SK-N-SH (cell line): ENCODE data around the gene HDAC4. TPM values are rescaled to one million over a fixed set of nuclear protein-coding genes. Genes with fewer than 3 reads are reported as not detected.

ENCODE experiments used
- CTCF ChIA-PET: fragments of 300-600, 350-600 bp; formaldehyde crosslinking; extraction: SDS; loops from one replicate; lab custom pipeline; 2021; lab: Yijun Ruan, JAX
- POLR2A ChIA-PET: fragments of 350-600 bp; sonication (Branson Sonifier 250); formaldehyde crosslinking; extraction: SDS; loops from one replicate; lab custom pipeline; 2020; ENCODE audit warnings: antibody characterized with exemption, inconsistent platforms; lab: Yijun Ruan, JAX
- DNase-seq: peaks from one replicate; pipeline ENCODE4 v3.0.0; 2012
- H2AFZ ChIP-seq: fragments of 200-600 bp; sonication (generic); 2 replicates; pipeline ENCODE4 v1.8.1; 2016; ENCODE audit warnings: antibody characterized with exemption, mild to moderate bottlenecking, low read depth
- H3F3A ChIP-seq: fragments of 200-600 bp; sonication (generic); replicated peaks from 2 replicates; pipeline ENCODE3; 2016; ENCODE audit warnings: antibody characterized with exemption, mild to moderate bottlenecking; ENCODE audit not compliant: insufficient read depth
- H3K27ac ChIP-seq, 2 experiments: fragments of 200-500 bp in 1 of 2; fragments of 200-600 bp in 1 of 2; sonication (Bioruptor generic) in 1 of 2; sonication (generic), shearing (Covaris generic) in 1 of 2; 2 replicates each; pipeline versions ENCODE4 v1.5.1 to v1.6.1; 2014 to 2016; ENCODE audit warnings: low read depth in 2 of 2, inconsistent platforms in 1 of 2, low read length in 1 of 2, mild to moderate bottlenecking in 1 of 2, mixed read lengths in 1 of 2
- H3K27me3 ChIP-seq: fragments of 200-600 bp; sonication (generic), shearing (Covaris generic); 2 replicates; pipeline ENCODE4 v1.6.1; 2016; ENCODE audit warnings: mixed run types; ENCODE audit not compliant: insufficient read depth
- H3K36me3 ChIP-seq, 2 experiments: fragments of 200-500 bp in 1 of 2; fragments of 200-600 bp in 1 of 2; sonication (Bioruptor generic) in 1 of 2; sonication (generic) in 1 of 2; replicated peaks in 1 of 2; 2 replicates each; pipeline versions ENCODE3 to v1.5.1; 2014 to 2016; ENCODE audit warnings: low read length in 1 of 2, mild to moderate bottlenecking in 1 of 2; ENCODE audit not compliant: insufficient read depth in 2 of 2, control insufficient read depth in 1 of 2
- H3K4me1 ChIP-seq, 2 experiments: fragments of 200-500 bp in 1 of 2; fragments of 200-600 bp in 1 of 2; sonication (Bioruptor generic) in 1 of 2; sonication (generic), shearing (Covaris generic) in 1 of 2; 2 replicates each; pipeline versions ENCODE4 v1.5.1 to v1.6.1; 2014 to 2016; ENCODE audit warnings: low read depth in 1 of 2, low read length in 1 of 2, mixed run types in 1 of 2; ENCODE audit not compliant: insufficient read depth in 2 of 2, control insufficient read depth in 1 of 2
- H3K4me2 ChIP-seq: fragments of 200-600 bp; sonication (generic), shearing (Covaris generic); 2 replicates; pipeline ENCODE4 v1.6.1; 2017; ENCODE audit warnings: mixed run types
- H3K4me3 ChIP-seq, 2 experiments: fragments of 200-500 bp in 1 of 2; fragments of 200-600 bp in 1 of 2; sonication (Bioruptor generic) in 1 of 2; sonication (generic), shearing (Covaris generic) in 1 of 2; 2 replicates each; pipeline versions ENCODE4 v1.5.1 to v1.8.1; 2014 to 2016; ENCODE audit warnings: low read depth in 2 of 2, inconsistent platforms in 1 of 2, low read length in 1 of 2, mild to moderate bottlenecking in 1 of 2, mixed read lengths in 1 of 2, moderate library complexity in 1 of 2
- H3K79me2 ChIP-seq: fragments of 200-600 bp; sonication (generic); 2 replicates; pipeline ENCODE4 v1.8.1; 2017; ENCODE audit warnings: mild to moderate bottlenecking; ENCODE audit not compliant: insufficient read depth
- H3K9ac ChIP-seq: fragments of 200-600 bp; sonication (generic); 2 replicates; pipeline ENCODE4 v1.6.1; 2017; ENCODE audit warnings: mixed run types
- H3K9me2 ChIP-seq: fragments of 200-600 bp; sonication (generic); 2 replicates; pipeline ENCODE4 v1.6.1; 2017; ENCODE audit warnings: mixed run types
- H3K9me3 ChIP-seq: fragments of 200-600 bp; sonication (generic); 2 replicates; pipeline ENCODE4 v1.6.1; 2017; ENCODE audit warnings: mixed run types, mild to moderate bottlenecking, moderate library complexity
- H4K20me1 ChIP-seq: fragments of 200-600 bp; sonication (generic); 2 replicates; pipeline ENCODE4 v1.6.1; 2017; ENCODE audit warnings: mild to moderate bottlenecking, mixed run types; ENCODE audit not compliant: insufficient read depth
- CHD2 ChIP-seq: fragments of 150-350 bp; IDR thresholded peaks from 2 replicates; pipeline ENCODE4 v1.6.1; 2018; ENCODE audit warnings: low read length; ENCODE audit not compliant: partially characterized antibody
- CTCF ChIP-seq: fragments of 200-600 bp; sonication (generic); IDR thresholded peaks from 2 replicates; pipeline ENCODE4 v1.6.1; 2017; ENCODE audit warnings: antibody characterized with exemption, mild to moderate bottlenecking, moderate library complexity
- ELF1 ChIP-seq: IDR thresholded peaks from 2 replicates; pipeline ENCODE4 v1.4.0; 2012
- FOSL2 ChIP-seq: IDR thresholded peaks from 2 replicates; pipeline ENCODE4 v1.4.0; 2012; ENCODE audit warnings: low read depth, mild to moderate bottlenecking, moderate library complexity, borderline replicate concordance
- FOXJ3 ChIP-seq: sonication (generic); formaldehyde crosslinking; IDR thresholded peaks from 2 replicates; pipeline ENCODE4 v1.5.1; 2020; ENCODE audit warnings: mild to moderate bottlenecking, missing genetic modification reagents
- FOXM1 ChIP-seq: IDR thresholded peaks from 2 replicates; pipeline ENCODE4 v1.4.0; 2012; ENCODE audit warnings: low read depth, mild to moderate bottlenecking
- GABPA ChIP-seq: IDR thresholded peaks from 2 replicates; pipeline ENCODE4 v1.4.0; 2012; ENCODE audit warnings: low read depth, mild to moderate bottlenecking
- JUND ChIP-seq: IDR thresholded peaks from 2 replicates; pipeline ENCODE4 v1.4.0; 2012
- MAX ChIP-seq: IDR thresholded peaks from 2 replicates; pipeline ENCODE4 v1.4.0; 2012; ENCODE audit warnings: low read depth
- MEF2A ChIP-seq: IDR thresholded peaks from 2 replicates; pipeline ENCODE4 v1.4.0; 2012; ENCODE audit warnings: low read depth, borderline replicate concordance
- MXI1 ChIP-seq: IDR thresholded peaks from 2 replicates; pipeline ENCODE4 v1.6.1; 2012; ENCODE audit warnings: mild to moderate bottlenecking, low read depth, low read length, improper control_type of control experiment
- NFIC ChIP-seq: IDR thresholded peaks from 2 replicates; pipeline ENCODE4 v1.4.0; 2012; ENCODE audit warnings: borderline replicate concordance
- RAD21 ChIP-seq: IDR thresholded peaks from 2 replicates; pipeline ENCODE4 v1.6.1; 2012; ENCODE audit warnings: mild to moderate bottlenecking, low read length
- RXRA ChIP-seq: IDR thresholded peaks from 2 replicates; pipeline ENCODE4 v1.4.0; 2012; ENCODE audit warnings: low read depth, mild to moderate bottlenecking, borderline replicate concordance
- SMC3 ChIP-seq: IDR thresholded peaks from 2 replicates; pipeline ENCODE4 v1.6.1; 2012; ENCODE audit warnings: low read depth, low read length, improper control_type of control experiment
- TEAD4 ChIP-seq: IDR thresholded peaks from 2 replicates; pipeline ENCODE4 v1.4.0; 2012; ENCODE audit warnings: mild to moderate bottlenecking, borderline replicate concordance; ENCODE audit not compliant: insufficient read depth
- USF1 ChIP-seq: IDR thresholded peaks from 2 replicates; pipeline ENCODE4 v1.4.0; 2012; ENCODE audit warnings: low read depth, borderline replicate concordance
- USF2 ChIP-seq: fragments of 150-350 bp; IDR thresholded peaks from 2 replicates; pipeline ENCODE4 v1.6.1; 2017; ENCODE audit warnings: antibody characterized with exemption, low read length, low read depth, borderline replicate concordance
- YY1 ChIP-seq: IDR thresholded peaks from 2 replicates; pipeline ENCODE4 v1.4.0; 2012; ENCODE audit warnings: low read depth, mild to moderate bottlenecking
- ZBTB33 ChIP-seq: IDR thresholded peaks from 2 replicates; pipeline ENCODE4 v1.4.0; 2012; ENCODE audit warnings: low read depth, borderline replicate concordance
- WGBS: methylation state at CpG from one replicate; pipeline ENCODE4 v1.1.6; 2017; ENCODE audit warnings: low lambda C conversion rate; 5-methylcytosine and 5-hydroxymethylcytosine counted together
- polyA plus RNA-seq, 3 experiments: library from polyadenylated mRNA; depleted of rRNA; stranded (reverse); fragments of >200 nt; gene quantifications; 2 replicates each; pipeline ENCODE4 v1.2.3, GENCODE V29; 2012

Gene HDAC4
- polyA plus RNA-seq, 1 of the 3 experiments (the other 2 are of a cell fraction) = 5.5 TPM

- Histone ChIP-seq H3K9me2 (no peaks in the 10 kb centered on the region), H4K20me1 (no peaks in the 10 kb centered on the region), H3K9me3 (no peaks in the 10 kb centered on the region), H3K36me3 (peaks cover 0 to 27% of the 10 kb centered on the region in 2 experiments), H3K4me1 (peaks cover 0 to 33% of the 10 kb centered on the region in 2 experiments; a peak in 1 of 4 replicates), H3K79me2 (no peaks in the 10 kb centered on the region), H3K27me3 (no peaks in the 10 kb centered on the region), H3K4me3 (no peak overlapping the region), H3K9ac (no peak overlapping the region), H3K27ac (no peak overlapping the region; a peak in 1 of 4 replicates), H2AFZ (no peak overlapping the region), H3F3A (no peaks in the 10 kb centered on the region), H3K4me2 (no peak overlapping the region)
- WGBS = 92% methylated on average over 6 of the region's 9 CpGs
- ChIA-PET POLR2A (no interaction called here), CTCF (interaction anchor here (0.6 to 5.5 kb wide), 34 partner anchors 8 to 888 kb away, joined by 3 to 101 read pairs (median 4); no protein-coding TSS in a partner anchor)
- TF ChIP-seq USF1 = no peak
- TF ChIP-seq RXRA = no peak
- TF ChIP-seq FOXM1 = no peak
- TF ChIP-seq ELF1 = no peak
- no peak for TF ChIP-seq RAD21
- no peak for TF ChIP-seq USF2
- no peak for TF ChIP-seq NFIC
- no peak for TF ChIP-seq SMC3
- TF ChIP-seq MAX = no peak
- TF ChIP-seq FOSL2 = no peak
- no peak for TF ChIP-seq JUND
- TF ChIP-seq FOXJ3 (CRISPR knock-in tag) = no peak
- no peak for TF ChIP-seq MXI1
- TF ChIP-seq ZBTB33 = no peak
- DNase-seq = no peak
Observed at GRCh38 chr2:239106966-239107365, 293.9 kb downstream of the HDAC4 start.

- Histone ChIP-seq H3K9ac (no peak overlapping the region), H3K4me3 (no peak overlapping the region), H3K4me2 (no peak overlapping the region), H3K36me3 (peaks cover 0 to 27% of the 10 kb centered on the region in 2 experiments), H4K20me1 (no peaks in the 10 kb centered on the region), H3K27me3 (no peaks in the 10 kb centered on the region), H3K9me3 (no peaks in the 10 kb centered on the region), H3K9me2 (no peaks in the 10 kb centered on the region), H3K79me2 (no peaks in the 10 kb centered on the region), H3F3A (no peaks in the 10 kb centered on the region), H3K27ac (no peak overlapping the region; a peak in 1 of 4 replicates), H3K4me1 (peaks cover 0 to 27% of the 10 kb centered on the region in 2 experiments; a peak in 1 of 4 replicates), H2AFZ (no peak overlapping the region)
- WGBS = 65% methylated on average over 6 of the region's 11 CpGs
- POLR2A ChIA-PET = no interaction called here
- peak; percentile 92 for DNase-seq
- CTCF ChIA-PET = interaction anchor here (0.6 to 5.5 kb wide), 49 partner anchors 8 to 1056 kb away, joined by 3 to 101 read pairs (median 4); no protein-coding TSS in a partner anchor
- TF ChIP-seq GABPA (no peak), MXI1 (no peak), CHD2 (no peak), YY1 (no peak), FOXJ3 (CRISPR knock-in tag) (no peak), RAD21 (peak; percentile 96), CTCF (peak; percentile 62), TEAD4 (no peak), SMC3 (peak; percentile 88), MEF2A (no peak)
Observed at GRCh38 chr2:239106314-239106908, 294.4 kb downstream of the HDAC4 start.
